Esophagus squamous epithelium (tissue), 5 donors: Measurements from ENCODE around the gene ELAPOR2. TPM values are rescaled to one million over a fixed set of nuclear protein-coding genes. Genes with fewer than 3 reads are reported as not detected.

Source experiments
- DNase-seq: peaks from one replicate; lab custom pipeline; 2025; lab: John Stamatoyannopoulos, UW
- H3K27ac ChIP-seq, 4 donors: fragments of 200-600 bp; sonication (generic); one replicate each; pipeline ENCODE4 v1.5.1; 2016 to 2019; ENCODE audit warnings: mild to moderate bottlenecking in 1 of 4
- H3K27me3 ChIP-seq, 4 donors: fragments of 200-600 bp; sonication (generic); 1 replicate in 3 of 4; 2 replicates in 1 of 4; pipeline versions ENCODE4 v1.5.1 to v1.6.0; 2017 to 2021; ENCODE audit warnings: antibody characterized with exemption in 1 of 4
- H3K36me3 ChIP-seq, 3 donors: fragments of 200-600 bp; sonication (generic); one replicate each; pipeline ENCODE4 v1.5.1; 2016 to 2019
- H3K4me1 ChIP-seq, 3 donors: fragments of 200-600 bp; sonication (generic); one replicate each; pipeline ENCODE4 v1.5.1; 2017 to 2019
- H3K4me3 ChIP-seq, 4 donors: fragments of 200-600 bp; sonication (generic); 1 replicate in 3 of 4; 2 replicates in 1 of 4; pipeline ENCODE4 v1.5.1; 2016 to 2019; ENCODE audit warnings: mild to moderate bottlenecking in 2 of 4, moderate library complexity in 1 of 4
- H3K9me3 ChIP-seq, 3 donors: fragments of 200-600 bp; sonication (generic); one replicate each; pipeline ENCODE4 v1.5.1; 2016 to 2019
- POLR2A ChIP-seq, 4 donors: fragments of 450-650 bp; IDR thresholded peaks; one replicate each; pipeline ENCODE4 v1.6.1; 2017; ENCODE audit warnings: antibody characterized with exemption in 4 of 4, mild to moderate bottlenecking in 4 of 4, moderate library complexity in 3 of 4
- WGBS, 2 donors: methylation state at CpG; one replicate each; pipeline ENCODE4 v1.1.5; 2018; 5-methylcytosine and 5-hydroxymethylcytosine counted together
- intact Hi-C: fragments of 100-400 bp; cut with DNase I; formaldehyde crosslinking; loops from one replicate; pipeline ENCODE4 v1.15.0; 2022
- total RNA-seq, 4 donors: library from RNA; depleted of rRNA; stranded (reverse); fragments of >200 nt; gene quantifications; one replicate each; pipeline ENCODE4 v1.1.0, GENCODE V29; 2016
- TF ChIP-seq, protein P1 (sequence below), 6 experiments: fragments of 450-650 bp in 4 of 6; fragments of 200-600 bp in 2 of 6; sonication (generic) in 2 of 6; IDR thresholded peaks; one replicate each; pipeline ENCODE4 v1.5.1; 2016 to 2019; ENCODE audit warnings: antibody characterized with exemption in 6 of 6, mild to moderate bottlenecking in 4 of 6, moderate library complexity in 4 of 6
- donor health status: DM: yes; HTN: yes; CAD: no.

Gene ELAPOR2
- total RNA-seq, 4 donors from 2014 or later = 0.45 to 10.9 (median 3.3) TPM

DNA sequence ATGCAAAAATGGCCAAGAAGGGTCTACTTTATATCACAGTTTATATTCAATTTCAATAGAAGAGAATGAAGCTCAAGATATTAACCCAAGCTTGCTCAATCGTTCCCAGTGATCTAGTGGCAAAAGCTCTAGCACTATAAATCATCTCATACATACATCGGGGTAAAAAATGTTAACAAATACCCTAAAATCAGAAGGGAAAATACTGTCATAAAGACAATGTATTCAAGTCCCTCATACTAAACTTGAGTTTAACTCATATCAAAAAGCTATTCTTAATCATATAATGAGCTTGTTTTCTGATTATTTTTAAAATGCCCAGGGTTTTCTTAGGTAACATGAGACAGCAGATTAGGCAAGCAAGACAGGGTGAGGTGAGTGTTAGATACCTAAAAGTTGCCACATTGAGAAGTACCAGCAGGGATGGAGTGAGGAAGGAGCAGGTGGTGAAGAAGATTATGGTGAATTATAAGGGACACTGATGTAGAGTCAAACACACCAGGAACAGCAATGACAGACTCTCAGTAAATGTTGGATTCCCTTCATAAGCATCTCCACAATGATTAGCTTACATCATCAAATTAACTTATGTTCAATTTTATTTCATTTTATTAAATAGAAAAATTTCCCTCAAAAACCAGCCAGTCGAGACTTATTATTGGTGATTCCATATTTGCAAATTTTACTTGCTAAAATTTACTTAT lies 46.2 kb downstream of the ELAPOR2 start:
- TF ChIP-seq, protein P1, sequence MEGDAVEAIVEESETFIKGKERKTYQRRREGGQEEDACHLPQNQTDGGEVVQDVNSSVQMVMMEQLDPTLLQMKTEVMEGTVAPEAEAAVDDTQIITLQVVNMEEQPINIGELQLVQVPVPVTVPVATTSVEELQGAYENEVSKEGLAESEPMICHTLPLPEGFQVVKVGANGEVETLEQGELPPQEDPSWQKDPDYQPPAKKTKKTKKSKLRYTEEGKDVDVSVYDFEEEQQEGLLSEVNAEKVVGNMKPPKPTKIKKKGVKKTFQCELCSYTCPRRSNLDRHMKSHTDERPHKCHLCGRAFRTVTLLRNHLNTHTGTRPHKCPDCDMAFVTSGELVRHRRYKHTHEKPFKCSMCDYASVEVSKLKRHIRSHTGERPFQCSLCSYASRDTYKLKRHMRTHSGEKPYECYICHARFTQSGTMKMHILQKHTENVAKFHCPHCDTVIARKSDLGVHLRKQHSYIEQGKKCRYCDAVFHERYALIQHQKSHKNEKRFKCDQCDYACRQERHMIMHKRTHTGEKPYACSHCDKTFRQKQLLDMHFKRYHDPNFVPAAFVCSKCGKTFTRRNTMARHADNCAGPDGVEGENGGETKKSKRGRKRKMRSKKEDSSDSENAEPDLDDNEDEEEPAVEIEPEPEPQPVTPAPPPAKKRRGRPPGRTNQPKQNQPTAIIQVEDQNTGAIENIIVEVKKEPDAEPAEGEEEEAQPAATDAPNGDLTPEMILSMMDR (IDR thresholded peaks at IDR 0.05) = no peak
- no peak for TF ChIP-seq POLR2A (IDR thresholded peaks at IDR 0.05)
- no peak for DNase-seq
- Histone ChIP-seq H3K4me3 (no peak overlapping the region), H3K27me3 (no peaks in the 10 kb centered on the region), H3K4me1 (no peaks in the 10 kb centered on the region), H3K27ac (no peak overlapping the region), H3K9me3 (no peaks in the 10 kb centered on the region), H3K36me3 (no peaks in the 10 kb centered on the region)
- intact Hi-C loops = no loop called here
- 62 to 73% methylated on average over 3 of the region's 3 CpGs for whole genome bisulfite sequencing, 2 donors

Other genes starting within 250 kb of the ELAPOR2 start
- gene DMTF1, start 92.8 kb upstream of the ELAPOR2 start, total RNA-seq = 10 to 100 TPM; 16.5 to 75.2 (median 34.5) TPM
- 10 to 100 TPM in 3 of 4 donors, 1 to 10 TPM in 1; 8.9 to 42.2 (median 19.1) TPM for gene TMEM243, start 160.1 kb upstream of the ELAPOR2 start, total RNA-seq